HG02885 (cell line): Measurements from ENCODE around the gene BPIFB1.

Source experiments
- ATAC-seq: cut with Tn5 transposase; IDR thresholded peaks from one replicate; pipeline ENCODE4 v1.9.1; 2021; ENCODE audit warnings: mild to moderate bottlenecking; ENCODE audit not compliant: unreplicated experiment, poor library complexity

BPIFB1 gene

DNA sequence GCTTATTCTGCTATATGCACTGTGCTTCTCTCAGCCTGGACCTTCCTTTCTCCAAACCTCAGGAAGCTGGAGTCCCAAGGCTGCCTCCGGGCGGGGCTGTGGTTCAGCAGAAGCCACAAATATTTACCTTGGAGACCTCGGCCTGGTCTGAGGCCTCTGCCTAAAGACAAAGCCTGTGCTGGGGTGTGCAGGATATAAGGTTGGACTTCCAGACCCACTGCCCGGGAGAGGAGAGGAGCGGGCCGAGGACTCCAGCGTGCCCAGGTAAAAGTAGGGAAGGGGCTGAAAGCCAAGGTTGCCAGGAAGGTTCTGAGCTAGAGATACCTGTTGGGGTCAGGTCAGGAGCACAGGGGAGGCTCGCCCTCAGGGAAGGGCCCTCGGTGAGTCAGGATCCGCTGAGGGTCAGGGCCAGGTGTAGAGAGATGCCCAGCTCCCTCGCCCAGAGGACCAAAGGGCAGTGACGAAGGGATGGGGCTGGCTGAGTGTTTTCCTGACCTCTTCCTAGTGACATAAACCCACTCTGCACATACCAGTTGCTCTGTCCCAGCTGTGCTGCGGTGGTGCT lies at the start of gene BPIFB1:
TSS of gene BPIFB1 (plus strand) at position 224 of the 565 bp plus-strand sequence. CDS start 2,860 bp downstream, outside the sequence.
- no peak for ATAC-seq

- no peak for ATAC-seq
Measured at GRCh38 chr20:33234050-33234449, 49.0 kb upstream of the BPIFB1 start.

DNA sequence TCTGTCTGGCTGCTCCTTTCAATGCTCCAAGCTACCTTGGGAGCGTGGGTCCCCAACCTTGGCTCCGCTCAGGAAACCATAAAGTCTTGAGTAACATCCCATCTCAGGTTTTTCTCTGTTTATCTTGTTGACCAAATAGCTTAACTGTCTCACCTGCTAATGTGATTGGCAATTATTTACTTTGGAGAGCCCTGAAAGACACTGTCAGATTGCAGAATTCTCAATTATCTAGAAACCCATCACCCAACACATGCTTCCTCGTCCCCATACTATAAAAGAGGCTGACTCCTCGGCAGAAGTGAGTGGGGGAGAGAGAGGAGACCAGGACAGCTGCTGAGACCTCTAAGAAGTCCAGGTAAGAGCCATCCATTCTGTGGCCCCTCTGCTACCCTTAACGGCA lies 47.3 kb upstream of the BPIFB1 start, which contains the start of gene BPIFA1:
TSS of gene BPIFA1 (plus strand) at position 301 of the 400 bp plus-strand sequence. CDS start 1,716 bp downstream, outside the sequence.
- ATAC-seq: no peak

GRCh38 chr20:33236351-33236750 lies 46.7 kb upstream of the BPIFB1 start:
- no peak for ATAC-seq

DNA sequence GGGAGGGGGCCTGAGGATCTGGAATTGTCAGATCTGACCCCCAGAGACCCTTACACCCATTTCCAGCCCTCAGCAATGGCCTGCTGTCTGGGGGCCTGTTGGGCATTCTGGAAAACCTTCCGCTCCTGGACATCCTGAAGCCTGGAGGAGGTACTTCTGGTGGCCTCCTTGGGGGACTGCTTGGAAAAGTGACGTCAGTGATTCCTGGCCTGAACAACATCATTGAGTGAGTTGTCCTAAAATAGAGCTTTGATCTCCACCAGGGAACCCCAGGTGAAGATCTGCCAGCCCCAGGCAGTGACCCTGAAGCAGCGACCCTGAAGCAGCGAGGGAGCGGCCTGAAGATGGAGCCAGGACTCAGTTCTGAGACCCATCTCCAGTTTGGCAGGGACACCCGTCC lies 45.0 kb upstream of the BPIFB1 start:
- no peak for ATAC-seq

DNA sequence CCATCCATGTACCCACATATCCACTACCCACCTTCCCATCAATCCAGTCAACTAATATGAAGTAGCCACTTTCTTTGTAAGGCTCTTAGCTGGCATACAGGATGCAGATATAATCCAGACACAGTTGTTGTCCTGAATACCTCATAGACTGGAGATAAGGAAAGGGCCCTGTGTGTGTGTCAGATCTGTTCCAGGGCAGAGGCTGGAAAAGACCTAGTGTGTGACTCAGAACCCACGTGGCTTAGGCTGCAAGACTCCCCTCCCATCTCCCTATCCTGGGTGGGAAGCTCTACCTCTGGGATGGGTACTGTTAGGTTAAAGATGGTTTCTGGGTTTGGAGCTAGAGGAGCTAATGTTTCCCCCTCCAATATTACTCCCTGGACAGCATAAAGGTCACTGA lies 43.6 kb upstream of the BPIFB1 start:
- ATAC-seq: no peak

DNA sequence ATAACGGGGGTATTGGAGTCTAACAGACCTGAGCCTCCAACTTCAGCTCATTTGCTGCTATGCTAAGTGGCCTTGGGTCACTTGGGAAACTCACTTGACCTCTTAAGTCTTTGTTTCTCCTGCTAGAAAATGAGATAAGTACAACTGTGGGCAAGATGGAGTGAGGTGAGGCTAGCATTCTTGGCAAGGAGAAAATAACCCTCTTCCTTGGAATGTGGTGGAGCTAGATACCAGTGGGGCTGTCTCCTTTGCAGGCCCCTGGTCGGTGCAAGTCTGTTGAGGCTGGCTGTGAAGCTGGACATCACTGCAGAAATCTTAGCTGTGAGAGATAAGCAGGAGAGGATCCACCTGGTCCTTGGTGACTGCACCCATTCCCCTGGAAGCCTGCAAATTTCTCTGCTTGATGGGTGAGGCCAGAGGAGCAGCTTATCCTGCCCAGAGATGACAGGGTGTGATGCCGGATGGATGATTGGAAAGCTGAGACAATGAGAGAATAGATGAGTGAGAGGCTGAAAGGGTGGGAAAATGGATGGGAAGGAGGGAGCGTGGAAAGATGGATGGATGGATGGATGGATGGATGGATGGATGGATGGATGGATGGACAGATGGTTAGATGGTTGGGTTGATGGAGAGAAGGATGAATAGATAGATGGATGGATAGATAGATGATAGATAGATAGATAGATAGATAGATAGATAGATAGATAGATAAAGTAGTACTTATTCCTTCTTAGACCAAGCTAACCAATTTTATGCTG lies 42.9 kb upstream of the BPIFB1 start:
- no peak for ATAC-seq

GRCh38 chr20:33240923-33241322 lies 42.1 kb upstream of the BPIFB1 start:
- no peak for ATAC-seq

DNA sequence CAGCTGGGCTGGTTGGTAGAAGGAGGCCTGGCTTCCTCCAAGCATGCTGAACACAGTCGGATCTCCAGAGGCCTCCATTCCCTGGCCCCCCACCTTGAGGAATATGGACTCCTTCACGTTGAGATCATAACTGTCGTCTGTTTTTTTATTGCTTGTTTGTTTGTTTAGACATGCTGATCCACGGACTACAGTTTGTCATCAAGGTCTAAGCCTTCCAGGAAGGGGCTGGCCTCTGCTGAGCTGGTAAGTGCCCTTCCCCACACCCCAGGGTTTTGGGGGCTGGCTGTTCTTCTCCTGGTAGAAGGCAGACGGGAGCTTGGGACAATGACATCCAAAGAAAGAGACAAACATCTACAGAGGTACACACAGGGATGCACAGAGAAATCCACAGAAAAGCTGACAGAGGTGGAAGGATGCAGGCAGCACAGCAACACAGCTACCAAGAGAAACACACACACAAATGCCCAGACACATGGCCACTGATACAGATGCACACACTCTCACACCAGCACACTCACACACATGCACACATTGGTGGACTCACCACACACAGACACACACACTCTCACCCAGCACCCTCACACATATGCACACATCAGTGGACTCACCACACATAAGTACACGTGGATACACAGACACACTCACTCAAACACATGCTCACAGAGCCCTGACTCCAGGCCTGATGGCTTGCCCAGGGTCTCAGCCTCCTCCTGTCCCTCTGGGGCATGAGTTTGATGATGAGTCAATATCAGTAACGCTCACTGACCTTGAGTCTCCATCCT lies 40.5 kb upstream of the BPIFB1 start:
- ATAC-seq: no peak

DNA sequence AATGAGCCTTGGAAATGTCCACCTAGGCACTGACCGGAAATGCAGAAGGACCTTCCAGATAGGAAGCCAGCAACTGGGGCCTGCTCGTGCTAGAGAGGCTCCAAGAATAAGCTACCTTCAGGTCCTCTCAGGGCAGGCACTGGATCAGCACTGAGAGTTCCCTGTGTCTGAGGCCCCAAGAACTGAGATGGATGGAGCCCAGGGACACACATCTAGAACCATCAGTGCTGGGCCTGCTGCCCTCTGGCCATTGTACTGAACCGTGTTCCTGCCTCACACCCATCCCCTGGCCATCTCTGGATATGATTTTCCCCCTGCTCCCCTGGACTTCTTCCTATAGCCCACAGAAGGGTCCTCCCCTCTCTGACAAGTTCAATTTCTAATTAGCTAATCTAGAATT lies 36.9 kb upstream of the BPIFB1 start:
- no peak for ATAC-seq

GRCh38 chr20:33249456-33249855 lies 33.6 kb upstream of the BPIFB1 start:
- no peak for ATAC-seq

- no peak for ATAC-seq
Measured at GRCh38 chr20:33250666-33251065, 32.3 kb upstream of the BPIFB1 start.

GRCh38 chr20:33251496-33251895 lies 31.5 kb upstream of the BPIFB1 start:
- ATAC-seq: no peak

- ATAC-seq: no peak
Measured at GRCh38 chr20:33252460-33252859, 30.6 kb upstream of the BPIFB1 start.

DNA sequence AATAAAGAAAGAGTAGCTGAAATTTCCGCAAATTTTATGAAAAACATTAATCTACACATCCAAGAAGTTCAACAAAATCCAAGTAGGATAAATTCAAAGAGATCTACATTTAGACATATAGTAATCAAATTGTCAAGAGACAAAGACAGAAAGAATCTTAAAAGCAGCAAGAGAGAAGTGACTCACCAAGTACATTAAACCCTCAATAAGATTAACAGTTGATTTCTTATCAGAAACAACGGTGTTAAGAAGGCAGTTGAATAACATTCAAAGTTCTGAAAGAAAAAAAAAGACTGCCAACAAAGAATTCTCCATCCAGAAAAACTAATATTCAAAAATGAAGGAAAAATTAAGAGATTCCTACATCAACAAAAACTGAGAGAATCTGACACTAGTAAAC lies 28.0 kb upstream of the BPIFB1 start:
- no peak for ATAC-seq

DNA sequence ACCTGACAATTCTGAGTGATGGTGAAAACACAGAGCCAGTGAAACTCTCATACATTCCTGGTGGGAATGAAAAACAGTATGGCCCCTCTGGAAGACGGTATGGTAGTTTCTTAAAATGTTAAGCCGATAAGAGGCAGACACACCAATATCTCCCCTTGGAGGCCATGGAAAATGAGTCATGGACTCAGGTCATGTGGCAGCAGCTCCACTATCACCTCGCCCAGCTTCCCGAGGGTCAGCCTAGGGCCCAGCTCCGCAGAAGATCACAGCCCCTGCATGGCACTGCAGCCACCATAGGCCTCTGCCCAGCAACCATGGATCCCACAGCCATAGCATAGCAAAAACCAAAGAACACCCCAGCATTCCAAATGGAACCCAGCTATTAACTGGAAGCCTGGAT lies 25.8 kb upstream of the BPIFB1 start:
- no peak for ATAC-seq

DNA sequence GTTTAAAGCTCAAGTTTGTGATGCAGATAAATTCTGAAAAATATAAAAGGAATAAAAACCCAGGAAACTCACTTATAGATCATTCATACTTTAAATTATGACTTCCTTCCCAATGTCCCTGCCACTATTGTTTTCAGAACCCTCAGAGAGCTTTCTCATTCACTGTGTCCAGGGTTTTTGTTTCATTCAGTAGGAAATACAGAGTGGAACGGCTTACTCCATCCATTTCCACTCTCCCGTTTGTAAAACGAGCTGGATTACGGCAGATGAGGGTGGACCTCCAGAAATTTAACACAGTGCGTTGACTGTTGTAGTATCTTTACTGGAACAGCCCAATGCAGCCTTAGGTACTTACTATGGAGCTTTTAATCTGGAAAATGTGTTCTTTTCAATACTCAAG lies 23.6 kb upstream of the BPIFB1 start:
- no peak for ATAC-seq

DNA sequence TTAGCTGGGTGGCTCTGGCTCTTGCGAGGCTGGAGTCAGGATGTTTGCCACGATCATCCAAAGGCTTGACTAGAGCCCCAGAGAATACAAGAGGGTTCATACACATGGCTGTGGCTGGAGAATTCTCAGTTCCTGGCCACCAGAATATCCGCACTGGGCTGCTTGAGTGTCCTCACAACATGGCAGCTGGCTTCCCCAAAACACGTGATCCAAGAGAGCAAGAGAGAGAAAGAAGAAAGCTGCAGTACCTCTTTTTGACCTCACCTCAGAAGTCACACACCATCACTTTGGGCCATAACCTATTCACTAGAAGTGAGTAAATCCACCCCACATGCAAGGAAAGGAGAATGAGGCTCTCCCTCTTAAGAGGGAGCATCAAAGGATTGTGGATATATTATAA lies 21.5 kb upstream of the BPIFB1 start:
- no peak for ATAC-seq

DNA sequence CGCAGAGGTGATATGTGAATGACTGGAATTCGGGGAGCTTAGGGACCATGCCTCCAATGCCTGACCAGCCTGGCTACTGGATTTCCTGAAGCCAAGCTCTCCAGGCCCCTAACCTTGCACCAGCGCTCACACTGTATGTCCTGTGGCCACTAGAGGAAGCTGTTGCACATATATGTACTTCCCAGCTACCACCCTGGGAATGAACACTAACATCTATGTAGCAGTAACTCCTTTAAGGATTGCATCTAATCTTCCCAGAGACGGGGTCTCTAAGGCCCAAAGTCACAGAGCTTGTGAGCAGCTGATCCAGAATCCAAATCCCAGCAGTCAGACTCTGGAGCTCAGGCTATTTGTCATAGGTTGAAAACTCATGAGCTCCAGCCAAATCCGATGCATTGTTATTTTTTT lies 20.4 kb upstream of the BPIFB1 start:
- ATAC-seq: no peak

DNA sequence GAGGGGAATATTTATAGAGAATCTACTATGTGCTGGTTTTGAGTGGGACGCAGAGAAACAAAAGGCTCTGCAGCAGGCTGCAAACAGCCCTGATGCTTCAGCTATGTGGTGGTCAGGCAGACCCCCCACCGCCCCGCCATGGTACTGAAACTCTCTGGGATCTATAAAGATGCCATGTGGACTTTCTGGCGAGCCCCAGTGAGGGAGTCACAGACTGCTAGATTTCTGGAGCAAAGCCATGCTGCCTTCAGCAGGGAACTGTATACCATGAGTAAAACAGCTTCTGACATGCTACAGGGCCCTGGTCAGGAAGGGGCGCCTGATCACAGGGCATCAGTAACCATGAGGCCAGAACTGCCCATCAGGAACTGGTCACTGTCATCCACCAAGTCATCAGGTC lies 19.2 kb upstream of the BPIFB1 start:
- ATAC-seq: no peak

DNA sequence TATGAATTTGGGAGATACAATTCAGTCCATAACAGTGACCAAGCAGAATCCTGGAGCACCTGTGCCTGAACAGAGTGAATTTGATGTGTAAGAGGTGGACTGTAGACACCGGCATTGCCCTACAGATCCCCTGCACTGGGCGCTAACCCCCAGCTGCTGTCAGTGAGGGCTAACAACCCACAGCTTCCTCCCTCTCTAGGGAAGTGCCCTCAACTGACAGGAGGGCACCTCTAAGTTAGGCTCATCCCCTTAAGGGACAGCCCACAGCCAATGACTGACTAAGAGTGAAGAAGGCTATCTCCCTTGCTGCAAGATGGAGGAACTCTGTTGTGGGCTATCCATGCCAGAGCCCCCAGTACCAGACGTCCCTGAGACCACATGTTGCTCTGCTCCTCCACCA lies 15.3 kb upstream of the BPIFB1 start:
- ATAC-seq: no peak
